ENCODE results near the gene KRTAP10-8. TPM values are rescaled to one million over a fixed set of nuclear protein-coding genes. Genes with fewer than 3 reads are reported as not detected.
"Not testable (repeated sequence)": the region's sequence is repeated elsewhere in the genome, so short reads cannot be mapped to it uniquely, and the experiment has no call there.

The KRTAP10-8 gene
- total and polyA plus RNA-seq, 3 experiments from 2014 or later = not detected

DNA sequence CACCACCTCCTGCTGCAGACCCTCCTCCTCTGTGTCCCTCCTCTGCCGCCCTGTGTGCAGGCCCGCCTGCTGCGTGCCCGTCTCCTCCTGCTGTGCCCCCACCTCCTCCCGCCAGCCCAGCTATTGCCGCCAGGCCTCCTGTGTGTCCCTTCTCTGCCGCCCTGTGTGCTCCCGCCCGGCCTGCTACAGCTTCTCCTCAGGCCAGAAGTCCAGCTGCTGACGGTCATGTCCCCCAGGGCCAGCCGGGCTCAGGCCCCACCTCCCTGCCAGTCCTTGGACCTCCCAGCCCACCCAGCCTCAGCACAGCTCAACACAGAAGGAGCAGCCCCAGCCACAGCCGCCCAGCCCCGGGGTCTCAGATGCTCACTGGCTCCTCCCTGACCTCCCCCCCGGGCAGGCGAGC lies 16.0 kb downstream of the KRTAP10-8 start:
- H3K9me3 Mint-ChIP-seq = peaks cover 31 to 51% (median 45%) of the 10 kb centered on the region in 5 donors

GRCh38 chr21:44628707-44629391 lies 17.0 kb downstream of the KRTAP10-8 start:
- ChIA-PET CTCF (interaction anchor here (0.8 to 1.3 kb wide), 2 partner anchors 20 to 30 kb away, joined by 3 to 4 read pairs; no protein-coding TSS in a partner anchor), POLR2A (interaction anchor here (0.5 kb wide), 1 partner anchor 618 kb away, joined by 4 read pairs; no protein-coding TSS in a partner anchor)
- H3K27ac ChIP-seq (ENCODE audit: low read depth, low read length) = no peak overlapping the region
- no peaks in the 10 kb centered on the region for H3K36me3 ChIP-seq (ENCODE audit: insufficient read depth, low read length)
- H3K9me3 ChIP-seq (ENCODE audit: low read length) = no peaks in the 10 kb centered on the region
- Mint-ChIP-seq H3K9me3 (peaks cover 27 to 46% (median 40%) of the 10 kb centered on the region in 5 donors), H3K4me1 (peaks cover 40 to 59% (median 43%) of the 10 kb centered on the region in 3 donors), H3K36me3 (peaks cover 7 to 40% (median 17%) of the 10 kb centered on the region in 3 donors), H3K4me3 (peak overlapping the region in 1 of 7 donors; percentile 51), H3K27ac (peak overlapping the region in 4 of 8 donors; percentile 10 to 70 (median 61)), H3K27me3 (no peaks in the 10 kb centered on the region)
- peaks cover 30% of the 10 kb centered on the region for H3K4me1 ChIP-seq (ENCODE audit: insufficient read depth, low read length)
- DNase-seq = no peak
- H3K27me3 ChIP-seq (ENCODE audit: insufficient read depth, low read length, poor library complexity, severe bottlenecking) = no peaks in the 10 kb centered on the region
- H3K4me3 ChIP-seq (ENCODE audit: low read length) = no peak overlapping the region

More for the DNA sequence above, 16.0 kb downstream of the KRTAP10-8 start:
- H3K4me3 ChIP-seq (ENCODE audit: low read length); H3K36me3 ChIP-seq (ENCODE audit: insufficient read depth, low read length); DNase-seq; H3K9me3 ChIP-seq (ENCODE audit: low read length); H3K27me3 ChIP-seq (ENCODE audit: insufficient read depth, low read length, poor library complexity, severe bottlenecking); CTCF ChIA-PET; H3K27ac ChIP-seq (ENCODE audit: low read depth, low read length); H3K27me3 Mint-ChIP-seq: not testable (repeated sequence)
- H3K27ac Mint-ChIP-seq = peak overlapping the region in 4 of 8 donors; percentile 8 to 66 (median 46)
- H3K4me1 Mint-ChIP-seq = peaks cover 44 to 59% (median 46%) of the 10 kb centered on the region in 3 donors
- peaks cover 7 to 43% (median 20%) of the 10 kb centered on the region in 3 donors for H3K36me3 Mint-ChIP-seq
- peak overlapping the region in 1 of 7 donors; percentile 15 for H3K4me3 Mint-ChIP-seq
- POLR2A ChIA-PET = interaction anchor here (0.7 kb wide), 1 partner anchor 27 kb away, joined by 3 read pairs; the partner anchor contains the start of gene KRTAP12-4
- H3K4me1 ChIP-seq (ENCODE audit: insufficient read depth, low read length) = peaks cover 30% of the 10 kb centered on the region

- peaks cover 38 to 50% (median 40%) of the 10 kb centered on the region in 3 donors for H3K4me1 Mint-ChIP-seq
- ChIA-PET POLR2A (no interaction called here), CTCF (interaction anchor here (1.1 to 1.5 kb wide), 3 partner anchors 11 to 27 kb away, joined by 3 read pairs; partner anchors contain the start of gene KRTAP12-3)
- Histone ChIP-seq H3K4me1 (ENCODE audit: insufficient read depth, low read length) (peaks cover 29% of the 10 kb centered on the region), H3K9me3 (ENCODE audit: low read length) (no peaks in the 10 kb centered on the region), H3K27me3 (ENCODE audit: insufficient read depth, low read length, poor library complexity, severe bottlenecking) (no peaks in the 10 kb centered on the region), H3K36me3 (ENCODE audit: insufficient read depth, low read length) (no peaks in the 10 kb centered on the region), H3K27ac (ENCODE audit: low read depth, low read length) (no peak overlapping the region), H3K4me3 (ENCODE audit: low read length) (peak overlapping the region; percentile 2)
- H3K4me3 Mint-ChIP-seq = peak overlapping the region in 5 of 7 donors; percentile 32 to 71 (median 63)
- H3K9me3 Mint-ChIP-seq = peaks cover 25 to 38% (median 32%) of the 10 kb centered on the region in 5 donors
- peak overlapping the region; percentile 56 to 96 (median 84) for H3K27ac Mint-ChIP-seq
- no peaks in the 10 kb centered on the region for H3K27me3 Mint-ChIP-seq
- H3K36me3 Mint-ChIP-seq = peaks cover 4 to 32% (median 17%) of the 10 kb centered on the region in 3 donors
- no peak for DNase-seq
These were observed 18.6 kb downstream of the KRTAP10-8 start for GRCh38 chr21:44630440-44630839.

DNA sequence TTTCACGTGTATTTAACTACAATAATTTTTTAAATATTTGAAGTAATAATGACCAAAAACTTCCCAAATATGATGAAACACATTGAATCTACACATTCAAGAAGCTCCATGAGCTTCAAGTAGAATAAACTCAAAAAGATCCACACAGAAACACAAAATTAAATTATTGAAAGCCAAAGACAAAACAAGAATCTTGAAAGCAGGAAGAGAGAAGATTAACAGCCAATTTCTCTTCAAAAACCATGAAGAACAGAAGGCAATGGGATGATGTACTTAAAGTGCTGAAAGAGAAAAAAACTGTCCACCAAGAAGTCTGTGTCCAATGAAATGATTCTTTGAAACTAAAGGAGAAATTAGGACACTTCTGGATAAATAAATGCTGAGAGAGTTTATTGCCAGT lies 20.2 kb downstream of the KRTAP10-8 start:
- no peaks in the 10 kb centered on the region for H3K27me3 Mint-ChIP-seq

DNA sequence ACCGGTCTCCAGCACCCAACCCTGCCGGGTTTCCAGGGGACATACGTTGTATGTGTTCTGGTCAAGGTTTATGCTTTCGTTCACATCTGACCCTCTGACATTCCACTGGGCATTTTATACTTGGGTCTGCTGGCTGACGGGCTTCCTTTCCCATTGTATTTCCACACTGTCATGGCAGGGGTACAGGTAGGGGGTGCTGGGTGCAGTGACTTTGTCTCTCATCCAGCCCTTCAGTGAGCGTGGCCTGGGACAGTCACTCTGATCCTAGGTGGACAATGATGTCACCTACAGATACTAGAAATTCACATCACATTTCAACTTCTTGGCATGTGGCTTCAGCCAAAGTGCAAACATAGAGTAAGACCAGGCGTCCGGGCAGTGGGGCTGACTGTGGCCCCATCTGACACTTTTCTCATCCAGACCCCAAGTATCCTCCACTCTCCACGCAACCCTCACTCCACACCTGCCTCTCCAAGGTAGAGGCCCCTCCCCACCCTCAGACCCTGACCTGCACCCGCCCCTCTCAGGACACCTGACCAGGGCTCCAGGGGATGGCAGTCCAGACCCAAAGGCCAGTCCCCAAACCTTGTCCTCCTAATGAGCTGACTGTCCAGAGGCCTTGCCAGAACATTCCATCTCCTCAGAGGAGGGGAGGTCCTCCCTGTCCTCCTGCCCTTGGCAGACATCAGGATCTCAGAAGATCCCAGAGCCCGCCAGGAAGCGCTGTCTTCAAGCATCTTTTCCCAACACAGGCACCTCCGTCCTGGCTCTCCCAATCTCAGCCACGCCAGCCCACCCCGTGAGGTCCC lies 24.5 kb downstream of the KRTAP10-8 start:
- POLR2A ChIA-PET = no interaction called here
- Histone ChIP-seq H3K27me3 (ENCODE audit: insufficient read depth, low read length, poor library complexity, severe bottlenecking) (no peaks in the 10 kb centered on the region), H3K9me3 (ENCODE audit: low read length) (no peaks in the 10 kb centered on the region), H3K36me3 (ENCODE audit: insufficient read depth, low read length) (no peaks in the 10 kb centered on the region), H3K27ac (ENCODE audit: low read depth, low read length) (no peak overlapping the region), H3K4me1 (ENCODE audit: insufficient read depth, low read length) (no peaks in the 10 kb centered on the region), H3K4me3 (ENCODE audit: low read length) (no peak overlapping the region)
- peaks cover 17 to 26% (median 23%) of the 10 kb centered on the region in 5 donors for H3K9me3 Mint-ChIP-seq
- H3K27me3 Mint-ChIP-seq = peaks cover 2 to 14% of the 10 kb centered on the region in 2 donors
- CTCF ChIA-PET = no interaction called here
- H3K36me3 Mint-ChIP-seq = peaks cover 2 to 25% (median 5%) of the 10 kb centered on the region in 3 donors
- H3K4me3 Mint-ChIP-seq = no peak overlapping the region
- H3K27ac Mint-ChIP-seq = no peak overlapping the region
- DNase-seq = no peak
- H3K4me1 Mint-ChIP-seq = no peaks in the 10 kb centered on the region

More for the DNA sequence above, 20.2 kb downstream of the KRTAP10-8 start:
- Histone ChIP-seq H3K36me3 (ENCODE audit: insufficient read depth, low read length) (no peaks in the 10 kb centered on the region), H3K27me3 (ENCODE audit: insufficient read depth, low read length, poor library complexity, severe bottlenecking) (no peaks in the 10 kb centered on the region), H3K9me3 (ENCODE audit: low read length) (no peaks in the 10 kb centered on the region), H3K4me1 (ENCODE audit: insufficient read depth, low read length) (peaks cover 19% of the 10 kb centered on the region), H3K4me3 (ENCODE audit: low read length) (no peak overlapping the region), H3K27ac (ENCODE audit: low read depth, low read length) (no peak overlapping the region)
- CTCF ChIA-PET = no interaction called here
- Mint-ChIP-seq H3K4me3 (no peak overlapping the region), H3K27ac (no peak overlapping the region), H3K9me3 (peaks cover 25 to 38% (median 32%) of the 10 kb centered on the region in 5 donors), H3K36me3 (peaks cover 4 to 32% (median 17%) of the 10 kb centered on the region in 3 donors), H3K4me1 (peaks cover 25 to 34% (median 26%) of the 10 kb centered on the region in 3 donors)
- POLR2A ChIA-PET = no interaction called here
- no peak for DNase-seq

DNA sequence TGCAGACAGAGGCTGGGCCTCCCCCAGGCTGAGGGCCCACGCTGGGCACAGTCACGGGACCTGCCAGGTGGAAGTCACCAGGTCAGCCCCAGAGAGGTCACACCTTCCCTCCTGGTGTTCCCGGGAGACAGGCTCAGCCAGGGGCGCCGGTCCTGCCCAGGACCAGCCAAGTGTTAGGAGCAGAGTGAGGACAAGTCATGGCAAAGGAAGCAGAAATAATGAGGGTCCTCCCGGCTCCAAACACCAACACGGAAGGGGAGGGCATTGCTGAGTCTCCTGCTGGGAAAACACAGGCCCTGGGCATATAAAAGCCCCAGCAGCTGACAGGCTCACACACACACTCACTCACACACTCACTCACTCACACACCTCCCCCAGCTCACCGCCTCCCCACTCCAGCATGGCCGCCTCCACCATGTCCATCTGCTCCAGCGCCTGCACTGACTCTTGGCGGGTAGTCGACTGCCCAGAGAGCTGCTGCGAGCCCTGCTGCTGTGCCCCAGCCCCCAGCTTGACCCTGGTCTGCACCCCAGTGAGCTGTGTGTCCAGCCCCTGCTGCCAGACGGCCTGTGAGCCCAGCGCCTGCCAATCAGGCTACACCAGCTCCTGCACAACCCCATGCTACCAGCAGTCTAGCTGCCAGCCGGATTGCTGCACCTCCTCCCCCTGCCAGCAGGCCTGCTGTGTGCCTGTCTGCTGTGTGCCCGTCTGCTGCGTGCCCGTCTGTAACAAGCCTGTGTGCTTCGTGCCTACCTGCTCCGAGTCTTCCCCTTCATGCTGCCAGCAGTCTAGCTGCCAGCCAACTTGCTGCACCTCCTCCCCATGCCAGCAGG lies 25.4 kb downstream of the KRTAP10-8 start, which contains the start of gene KRTAP10-10:
TSS of gene KRTAP10-10 (plus strand) at position 339 of the 833 bp plus-strand sequence. CDS start at position 401, 62 bp downstream.
- H3K4me1 Mint-ChIP-seq = no peaks in the 10 kb centered on the region
- peaks cover 0 to 19% (median 0%) of the 10 kb centered on the region in 3 donors for H3K36me3 Mint-ChIP-seq
- H3K4me3 Mint-ChIP-seq = no peak within 1 kb of the TSS
- Histone ChIP-seq H3K27me3 (ENCODE audit: insufficient read depth, low read length, poor library complexity, severe bottlenecking) (no peaks in the 10 kb centered on the region), H3K27ac (ENCODE audit: low read depth, low read length) (no peak within 1 kb of the TSS), H3K4me1 (ENCODE audit: insufficient read depth, low read length) (no peaks in the 10 kb centered on the region), H3K36me3 (ENCODE audit: insufficient read depth, low read length) (no peaks in the 10 kb centered on the region), H3K9me3 (ENCODE audit: low read length) (no peaks in the 10 kb centered on the region), H3K4me3 (ENCODE audit: low read length) (no peak within 1 kb of the TSS)
- ChIA-PET CTCF (interaction anchor here (1.5 kb wide), 1 partner anchor 18 kb away, joined by 3 read pairs; no protein-coding TSS in a partner anchor), POLR2A (no interaction called here)
- no peak for DNase-seq
- H3K9me3 Mint-ChIP-seq = peaks cover 11 to 20% (median 18%) of the 10 kb centered on the region in 5 donors
- peak within 1 kb of the TSS in 2 of 8 donors; percentile 72 to 90 for H3K27ac Mint-ChIP-seq
- peaks cover 2 to 17% of the 10 kb centered on the region in 2 donors for H3K27me3 Mint-ChIP-seq

DNA sequence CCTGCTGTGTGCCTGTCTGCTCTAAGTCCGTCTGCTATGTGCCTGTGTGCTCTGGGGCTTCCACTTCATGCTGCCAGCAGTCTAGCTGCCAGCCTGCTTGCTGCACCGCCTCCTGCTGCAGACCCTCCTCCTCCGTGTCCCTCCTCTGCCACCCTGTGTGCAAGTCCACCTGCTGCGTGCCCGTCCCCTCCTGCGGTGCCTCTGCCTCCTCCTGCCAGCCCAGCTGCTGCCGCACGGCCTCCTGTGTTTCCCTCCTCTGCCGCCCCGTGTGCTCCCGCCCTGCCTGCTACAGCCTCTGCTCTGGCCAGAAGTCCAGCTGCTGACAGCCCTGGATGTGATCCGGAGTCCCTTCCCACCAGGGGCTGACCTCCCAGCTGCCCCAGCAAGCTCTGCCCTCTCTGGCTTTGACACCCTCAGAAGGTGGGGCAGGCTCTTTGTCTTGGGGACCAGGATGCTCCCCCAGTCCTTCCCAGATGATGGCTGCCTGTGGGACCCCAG lies 26.0 kb downstream of the KRTAP10-8 start:
- CTCF ChIA-PET = interaction anchor here (1.5 kb wide), 1 partner anchor 18 kb away, joined by 3 read pairs; no protein-coding TSS in a partner anchor
- POLR2A ChIA-PET; H3K4me1 ChIP-seq (ENCODE audit: insufficient read depth, low read length); H3K27me3 ChIP-seq (ENCODE audit: insufficient read depth, low read length, poor library complexity, severe bottlenecking); DNase-seq; H3K9me3 ChIP-seq (ENCODE audit: low read length); H3K36me3 ChIP-seq (ENCODE audit: insufficient read depth, low read length); H3K27ac ChIP-seq (ENCODE audit: low read depth, low read length); H3K4me3 Mint-ChIP-seq; H3K4me1 Mint-ChIP-seq; H3K4me3 ChIP-seq (ENCODE audit: low read length): not testable (repeated sequence)
- peaks cover 2 to 17% of the 10 kb centered on the region in 2 donors for H3K27me3 Mint-ChIP-seq
- peaks cover 7 to 16% (median 16%) of the 10 kb centered on the region in 5 donors for H3K9me3 Mint-ChIP-seq
- peaks cover 0 to 18% (median 0%) of the 10 kb centered on the region in 3 donors for H3K36me3 Mint-ChIP-seq
- peak overlapping the region in 2 of 8 donors; percentile 72 to 90 for H3K27ac Mint-ChIP-seq

All from CD8-positive, alpha-beta memory T cell (primary cell).